Gastroesophageal sphincter (tissue), 4 donors: ENCODE data around the gene COMMD10. TPM values are rescaled to one million over a fixed set of nuclear protein-coding genes. Genes with fewer than 3 reads are reported as not detected.
"Not testable (repeated sequence)": the region's sequence is repeated elsewhere in the genome, so short reads cannot be mapped to it uniquely, and the experiment has no call there.

Experiments used
- ATAC-seq: fragments of 150-250 bp; one replicate; pipeline ENCODE4 v1.9.1; 2016; ENCODE audit warnings: mild to moderate bottlenecking, moderate library complexity
- H3K27ac ChIP-seq, 4 donors: fragments of 200-600 bp; sonication (generic) in 3 of 4; 1 replicate in 3 of 4; 2 replicates in 1 of 4; pipeline ENCODE4 v1.5.1; 2016 to 2019
- H3K27me3 ChIP-seq: fragments of 200-600 bp; sonication (generic); one replicate; pipeline ENCODE4 v1.5.1; 2019
- H3K36me3 ChIP-seq, 2 donors: fragments of 200-600 bp; sonication (generic); one replicate each; pipeline ENCODE4 v1.5.1; 2019; ENCODE audit warnings: control low read depth in 1 of 2
- H3K4me1 ChIP-seq, 3 donors: fragments of 200-600 bp; sonication (generic); 1 replicate in 2 of 3; 2 replicates in 1 of 3; pipeline ENCODE4 v1.5.1; 2016 to 2019; ENCODE audit warnings: control low read depth in 2 of 3
- H3K4me3 ChIP-seq, 2 donors: fragments of 200-600 bp; sonication (generic); one replicate each; pipeline ENCODE4 v1.5.1; 2019; ENCODE audit warnings: mild to moderate bottlenecking in 1 of 2, moderate library complexity in 1 of 2
- H3K9me3 ChIP-seq, 3 donors: fragments of 200-600 bp; sonication (generic); one replicate each; pipeline ENCODE4 v1.5.1; 2017 to 2019; ENCODE audit warnings: control low read depth in 2 of 3
- CTCF ChIP-seq, 4 experiments: fragments of 200-600 bp in 2 of 4; fragments of 450-650 bp in 2 of 4; sonication (generic) in 1 of 4; IDR thresholded peaks; one replicate each; pipeline ENCODE4 v1.5.1; 2017 to 2019; ENCODE audit warnings: antibody characterized with exemption in 4 of 4, mild to moderate bottlenecking in 2 of 4, moderate library complexity in 2 of 4
- EP300 ChIP-seq: sonication (generic); formaldehyde crosslinking; IDR thresholded peaks from one replicate; pipeline ENCODE4 v1.6.1; 2017; ENCODE audit warnings: antibody characterized with exemption, mild to moderate bottlenecking
- POLR2A ChIP-seq, 2 donors: fragments of 450-650 bp; IDR thresholded peaks; one replicate each; pipeline ENCODE4 v1.6.1; 2017; ENCODE audit warnings: antibody characterized with exemption in 2 of 2, mild to moderate bottlenecking in 2 of 2, moderate library complexity in 1 of 2
- POLR2AphosphoS5 ChIP-seq: sonication (generic); formaldehyde crosslinking; IDR thresholded peaks from one replicate; pipeline ENCODE4 v1.6.1; 2017; ENCODE audit warnings: antibody characterized with exemption
- WGBS, 2 donors: methylation state at CpG; one replicate each; pipeline ENCODE4 v1.1.5; 2018; ENCODE audit warnings: low coverage in 1 of 2; 5-methylcytosine and 5-hydroxymethylcytosine counted together
- total RNA-seq, 4 donors: library from RNA; depleted of rRNA; stranded (reverse); fragments of >200 nt; gene quantifications; one replicate each; pipeline ENCODE4 v1.1.0, GENCODE V29; 2016

COMMD10 gene
- total RNA-seq, 4 donors from 2014 or later, result 26.4 to 48.3 (median 29.6) TPM

GRCh38 chr5:116091416-116091815 is 6.6 kb downstream of the COMMD10 start:
- Histone ChIP-seq H3K27me3 (no peaks in the 10 kb centered on the region), H3K4me3 (no peak overlapping the region), H3K36me3 (peaks cover 0 to 69% of the 10 kb centered on the region in 2 donors), H3K27ac (no peak overlapping the region), H3K9me3 (no peaks in the 10 kb centered on the region), H3K4me1 (peaks cover 0 to 12% (median 0%) of the 10 kb centered on the region in 3 donors)
- TF ChIP-seq CTCF (IDR thresholded peaks at IDR 0.05), result no peak
- no peak for TF ChIP-seq POLR2AphosphoS5
- no peak for TF ChIP-seq EP300
- no peak for TF ChIP-seq POLR2A (IDR thresholded peaks at IDR 0.05)
- whole genome bisulfite sequencing, 2 donors, result 0 to 50% methylated on average over 1 of the region's 1 CpG
- ATAC-seq, result no peak

- Histone ChIP-seq H3K4me3 (no peak overlapping the region), H3K36me3 (peaks cover 0 to 79% of the 10 kb centered on the region in 2 donors), H3K9me3 (no peaks in the 10 kb centered on the region), H3K4me1 (no peaks in the 10 kb centered on the region), H3K27me3 (no peaks in the 10 kb centered on the region), H3K27ac (no peak overlapping the region)
- no peak for ATAC-seq
- WGBS, 2 donors, result 81 to 100% methylated on average over 4 of the region's 4 CpGs
- TF ChIP-seq EP300 (no peak), POLR2AphosphoS5 (no peak), POLR2A (IDR thresholded peaks at IDR 0.05) (no peak), CTCF (IDR thresholded peaks at IDR 0.05) (no peak)
Observed at GRCh38 chr5:116097301-116097700, 12.5 kb downstream of the COMMD10 start.

- Histone ChIP-seq H3K36me3 (peaks cover 0 to 64% of the 10 kb centered on the region in 2 donors), H3K4me1 (no peaks in the 10 kb centered on the region), H3K27ac (no peak overlapping the region), H3K4me3 (no peak overlapping the region), H3K27me3 (no peaks in the 10 kb centered on the region), H3K9me3 (no peaks in the 10 kb centered on the region)
- no peak for ATAC-seq
- TF ChIP-seq POLR2A (IDR thresholded peaks at IDR 0.05), result no peak
- TF ChIP-seq POLR2AphosphoS5, result no peak
- TF ChIP-seq CTCF (IDR thresholded peaks at IDR 0.05), result no peak
- no peak for TF ChIP-seq EP300
- 100% methylated on average over 1 to 2 of the region's 2 CpGs for WGBS, 2 donors
Observed at GRCh38 chr5:116098998-116099397, 14.2 kb downstream of the COMMD10 start.

GRCh38 chr5:116104941-116105340 is 20.1 kb downstream of the COMMD10 start:
- not testable (repeated sequence) for H3K27me3 ChIP-seq, H3K27ac ChIP-seq, ATAC-seq, H3K4me3 ChIP-seq, H3K4me1 ChIP-seq, H3K9me3 ChIP-seq
- WGBS, 2 donors, result 87 to 91% methylated on average over 2 of the region's 2 CpGs
- peaks cover 0 to 38% of the 10 kb centered on the region in 2 donors for H3K36me3 ChIP-seq

GRCh38 chr5:116115163-116115562 is 30.3 kb downstream of the COMMD10 start:
- no peak for ATAC-seq
- H3K4me3 ChIP-seq, result no peak overlapping the region
- TF ChIP-seq EP300, result no peak
- TF ChIP-seq POLR2A (IDR thresholded peaks at IDR 0.05), result no peak
- no peak for TF ChIP-seq CTCF (IDR thresholded peaks at IDR 0.05)
- TF ChIP-seq POLR2AphosphoS5, result no peak
- H3K27me3 ChIP-seq, result no peaks in the 10 kb centered on the region
- H3K4me1 ChIP-seq, result no peaks in the 10 kb centered on the region
- H3K27ac ChIP-seq, result no peak overlapping the region
- WGBS, 2 donors, result 40% methylated on average over 1 of the region's 1 CpG
- H3K36me3 ChIP-seq, result peaks cover 0 to 22% of the 10 kb centered on the region in 2 donors
- peaks cover 0 to 38% (median 4%) of the 10 kb centered on the region in 3 donors for H3K9me3 ChIP-seq
